SH-SY5Y (cell line): ENCODE measurements around the gene CAMTA1.

Experiments used
- GATA2 ChIP-seq: IDR thresholded peaks from 2 replicates; pipeline ENCODE4 v1.6.1; 2011; ENCODE audit warnings: mild to moderate bottlenecking, low read depth, low read length
- GATA3 ChIP-seq: IDR thresholded peaks from 2 replicates; pipeline ENCODE4 v1.6.1; 2011; ENCODE audit warnings: low read depth, mild to moderate bottlenecking, low read length, moderate library complexity

GRCh38 chr1:6784560-6785317, 515 bp upstream of the CAMTA1 start:
- TF ChIP-seq GATA2 (no peak), GATA3 (no peak)
